Measurements from ENCODE around the gene NUDT3. TPM values are rescaled to one million over a fixed set of nuclear protein-coding genes. Genes with fewer than 3 reads are reported as not detected.
A peak's percentile ranks its signal among the peaks of the same experiment; 100 is the strongest.
"Not testable (repeated sequence)": the region's sequence is repeated elsewhere in the genome, so short reads cannot be mapped to it uniquely, and the experiment has no call there.

Gene NUDT3
- polyA plus RNA-seq, 6 donors from 2014 or later, result 12.6 to 15.5 (median 14.0) TPM

GRCh38 chr6:34340906-34341480 lies 51.5 kb downstream of the NUDT3 start:
- Mint-ChIP-seq H3K4me1 (peaks cover 47 to 62% (median 49%) of the 10 kb centered on the region in 3 donors), H3K36me3 (peaks cover 8 to 20% of the 10 kb centered on the region in 2 donors), H3K27ac (peak overlapping the region in 1 of 6 donors; percentile 4), H3K4me3 (no peak overlapping the region), H3K9me3 (no peaks in the 10 kb centered on the region), H3K27me3 (no peaks in the 10 kb centered on the region)
- ATAC-seq (ENCODE audit: low read depth in 2 of 2), result no peak
- no peak for DNase-seq

GRCh38 chr6:34340394-34340793 lies 52.1 kb downstream of the NUDT3 start:
- Mint-ChIP-seq H3K27ac (peak overlapping the region in 4 of 6 donors; percentile 4 to 77 (median 32)), H3K4me3 (no peak overlapping the region), H3K9me3 (no peaks in the 10 kb centered on the region), H3K27me3 (no peaks in the 10 kb centered on the region), H3K4me1 (peaks cover 43 to 59% (median 48%) of the 10 kb centered on the region in 3 donors), H3K36me3 (peaks cover 8 to 20% of the 10 kb centered on the region in 2 donors)
- DNase-seq (no peak), ATAC-seq (ENCODE audit: low read depth in 2 of 2) (no peak)

GRCh38 chr6:34339971-34340370 lies 52.5 kb downstream of the NUDT3 start:
- H3K27me3 Mint-ChIP-seq, result no peaks in the 10 kb centered on the region
- peak overlapping the region in 1 of 6 donors; percentile 53 for H3K27ac Mint-ChIP-seq
- no peak for DNase-seq
- no peaks in the 10 kb centered on the region for H3K9me3 Mint-ChIP-seq
- H3K4me1 Mint-ChIP-seq, result peaks cover 43 to 61% (median 48%) of the 10 kb centered on the region in 3 donors
- H3K36me3 Mint-ChIP-seq, result peaks cover 8 to 20% of the 10 kb centered on the region in 2 donors
- no peak overlapping the region for H3K4me3 Mint-ChIP-seq
- ATAC-seq (ENCODE audit: low read depth in 2 of 2), result no peak

- DNase-seq (no peak), ATAC-seq (ENCODE audit: low read depth in 2 of 2) (no peak)
- H3K27ac Mint-ChIP-seq, result peak overlapping the region in 1 of 6 donors; percentile 48
- no peaks in the 10 kb centered on the region for H3K27me3 Mint-ChIP-seq
- H3K4me3 Mint-ChIP-seq, result no peak overlapping the region
- H3K9me3 Mint-ChIP-seq, result no peaks in the 10 kb centered on the region
- peaks cover 42 to 63% (median 52%) of the 10 kb centered on the region in 3 donors for H3K4me1 Mint-ChIP-seq
- H3K36me3 Mint-ChIP-seq, result peaks cover 8 to 20% of the 10 kb centered on the region in 2 donors
These were observed 53.0 kb downstream of the NUDT3 start for GRCh38 chr6:34339432-34339831.

GRCh38 chr6:34338811-34339210 lies 53.7 kb downstream of the NUDT3 start:
- ATAC-seq (ENCODE audit: low read depth in 2 of 2), result no peak
- Mint-ChIP-seq H3K36me3 (peaks cover 8 to 20% of the 10 kb centered on the region in 2 donors), H3K27me3 (no peaks in the 10 kb centered on the region), H3K4me3 (no peak overlapping the region), H3K4me1 (peaks cover 39 to 63% (median 50%) of the 10 kb centered on the region in 3 donors), H3K27ac (peak overlapping the region in 4 of 6 donors; percentile 47 to 91 (median 56)), H3K9me3 (no peaks in the 10 kb centered on the region)
- no peak for DNase-seq

GRCh38 chr6:34338377-34338776 lies 54.1 kb downstream of the NUDT3 start:
- H3K27ac Mint-ChIP-seq, result peak overlapping the region in 4 of 6 donors; percentile 44 to 65 (median 48)
- no peak overlapping the region for H3K4me3 Mint-ChIP-seq
- H3K4me1 Mint-ChIP-seq, result peaks cover 40 to 63% (median 51%) of the 10 kb centered on the region in 3 donors
- H3K27me3 Mint-ChIP-seq, result no peaks in the 10 kb centered on the region
- peaks cover 8 to 20% of the 10 kb centered on the region in 2 donors for H3K36me3 Mint-ChIP-seq
- no peak for DNase-seq
- no peak for ATAC-seq (ENCODE audit: low read depth in 2 of 2)
- no peaks in the 10 kb centered on the region for H3K9me3 Mint-ChIP-seq

GRCh38 chr6:34334796-34335416 lies 57.6 kb downstream of the NUDT3 start:
- H3K27me3 Mint-ChIP-seq, result no peaks in the 10 kb centered on the region
- H3K27ac Mint-ChIP-seq, result peak overlapping the region in 3 of 6 donors; percentile 12 to 84 (median 51)
- ATAC-seq (ENCODE audit: low read depth in 2 of 2) (no peak), DNase-seq (no peak)
- H3K4me1 Mint-ChIP-seq, result peaks cover 45 to 54% (median 54%) of the 10 kb centered on the region in 3 donors
- no peaks in the 10 kb centered on the region for H3K9me3 Mint-ChIP-seq
- H3K4me3 Mint-ChIP-seq, result no peak overlapping the region
- H3K36me3 Mint-ChIP-seq, result peaks cover 0 to 10% of the 10 kb centered on the region in 2 donors

- no peaks in the 10 kb centered on the region for H3K27me3 Mint-ChIP-seq
- peak in 1 of 2 donors; percentile 40 for ATAC-seq (ENCODE audit: low read depth in 2 of 2)
- DNase-seq, result no peak
- peaks cover 42 to 54% (median 52%) of the 10 kb centered on the region in 3 donors for H3K4me1 Mint-ChIP-seq
- no peak overlapping the region for H3K4me3 Mint-ChIP-seq
- no peaks in the 10 kb centered on the region for H3K9me3 Mint-ChIP-seq
- H3K27ac Mint-ChIP-seq, result peak overlapping the region in 4 of 6 donors; percentile 6 to 84 (median 46)
- peaks cover 0 to 8% of the 10 kb centered on the region in 2 donors for H3K36me3 Mint-ChIP-seq
These were observed 58.6 kb downstream of the NUDT3 start for GRCh38 chr6:34333858-34334257.

GRCh38 chr6:34332251-34333198 lies 59.9 kb downstream of the NUDT3 start:
- H3K9me3 Mint-ChIP-seq, result no peaks in the 10 kb centered on the region
- ATAC-seq (ENCODE audit: low read depth in 2 of 2), result peak; percentile 75 to 77
- peaks cover 0 to 6% of the 10 kb centered on the region in 2 donors for H3K36me3 Mint-ChIP-seq
- peak overlapping the region; percentile 47 to 93 (median 81) for H3K27ac Mint-ChIP-seq
- peaks cover 29 to 53% (median 49%) of the 10 kb centered on the region in 3 donors for H3K4me1 Mint-ChIP-seq
- H3K4me3 Mint-ChIP-seq, result peak overlapping the region; percentile 1 to 73 (median 49)
- H3K27me3 Mint-ChIP-seq, result no peaks in the 10 kb centered on the region
- DNase-seq, result peak; percentile 17

GRCh38 chr6:34331371-34332050 lies 61.0 kb downstream of the NUDT3 start:
- DNase-seq, result no peak
- Mint-ChIP-seq H3K4me3 (peak overlapping the region in 1 of 8 donors; percentile 40), H3K27ac (peak overlapping the region in 4 of 6 donors; percentile 39 to 80 (median 59)), H3K4me1 (peaks cover 26 to 46% (median 43%) of the 10 kb centered on the region in 3 donors), H3K27me3 (no peaks in the 10 kb centered on the region), H3K36me3 (peaks cover 0 to 3% of the 10 kb centered on the region in 2 donors), H3K9me3 (no peaks in the 10 kb centered on the region)
- ATAC-seq (ENCODE audit: low read depth in 2 of 2), result no peak

GRCh38 chr6:34329814-34330213 lies 62.7 kb downstream of the NUDT3 start:
- peak overlapping the region in 1 of 6 donors; percentile 72 for H3K27ac Mint-ChIP-seq
- not testable (repeated sequence) for H3K4me3 Mint-ChIP-seq
- H3K4me1 Mint-ChIP-seq, result peaks cover 24 to 44% (median 43%) of the 10 kb centered on the region in 3 donors

GRCh38 chr6:34328969-34329368 lies 63.5 kb downstream of the NUDT3 start:
- Mint-ChIP-seq H3K4me3 (no peak overlapping the region), H3K36me3 (no peaks in the 10 kb centered on the region), H3K27ac (peak overlapping the region in 2 of 6 donors; percentile 2 to 57), H3K27me3 (no peaks in the 10 kb centered on the region), H3K4me1 (peaks cover 19 to 49% (median 37%) of the 10 kb centered on the region in 3 donors), H3K9me3 (no peaks in the 10 kb centered on the region)
- DNase-seq, result no peak
- no peak for ATAC-seq (ENCODE audit: low read depth in 2 of 2)

More at GRCh38 chr6:34329814-34330213, 62.7 kb downstream of the NUDT3 start:
- not testable (repeated sequence) for DNase-seq; H3K36me3 Mint-ChIP-seq; H3K9me3 Mint-ChIP-seq; ATAC-seq (ENCODE audit: low read depth in 2 of 2); H3K27me3 Mint-ChIP-seq

Measured in naive B cell (primary cell).